SH-SY5Y (cell line): ENCODE measurements around the gene SH2D1A.

Experiments
- GATA2 ChIP-seq: IDR thresholded peaks from 2 replicates; pipeline ENCODE4 v1.6.1; 2011; ENCODE audit warnings: mild to moderate bottlenecking, low read depth, low read length
- GATA3 ChIP-seq: IDR thresholded peaks from 2 replicates; pipeline ENCODE4 v1.6.1; 2011; ENCODE audit warnings: low read depth, mild to moderate bottlenecking, low read length, moderate library complexity

- TF ChIP-seq GATA3: no peak
- no peak for TF ChIP-seq GATA2
Observed at GRCh38 chrX:124335598-124335997, 10.8 kb upstream of the SH2D1A start.
